AG09319 (cell line): ENCODE measurements around the gene MT1B.
A peak's percentile ranks its signal among the peaks of the same experiment; 100 is the strongest.

Source experiments
- DNase-seq: peaks from one replicate; pipeline ENCODE4 v3.0.0-alpha.2; 2010; ENCODE audit warnings: low read depth; ENCODE audit errors: extremely low read depth
- CTCF ChIP-seq: IDR thresholded peaks from 2 replicates; pipeline ENCODE4 v1.5.1; 2011; ENCODE audit warnings: low read depth, mild to moderate bottlenecking, inconsistent platforms, low read length, moderate library complexity

Gene MT1B

DNA sequence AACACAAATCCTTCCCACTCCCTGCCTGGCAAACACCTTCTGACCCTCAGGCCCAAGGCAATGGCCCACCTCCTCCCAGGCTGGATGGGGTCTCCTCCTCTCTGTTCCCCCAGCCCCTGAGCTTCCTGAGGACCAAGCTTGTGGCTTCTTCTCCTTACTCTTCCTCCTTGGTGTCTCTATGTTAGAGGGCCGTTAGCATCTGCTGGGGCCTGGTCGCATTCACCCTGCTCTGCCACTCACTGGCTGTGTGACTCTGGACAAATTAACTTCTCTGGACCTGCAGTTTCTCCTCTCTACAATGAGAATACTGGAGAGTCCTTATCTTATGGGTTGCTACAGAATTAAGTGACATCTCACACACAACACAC lies 44.0 kb upstream of the MT1B start:
- no peak for TF ChIP-seq CTCF
- no peak for DNase-seq

- DNase-seq: peak; percentile 90
- no peak for TF ChIP-seq CTCF
These were observed 43.4 kb upstream of the MT1B start, which contains the start of gene MT2A for GRCh38 chr16:56608043-56608875. Gene MT2A, plus strand, starts transcription at chr16:56608584. Its CDS starts 72 bp downstream, at chr16:56608656.

GRCh38 chr16:56608876-56609462 lies 42.7 kb upstream of the MT1B start:
- DNase-seq: no peak
- TF ChIP-seq CTCF: no peak

- no peak for DNase-seq
- TF ChIP-seq CTCF: no peak; the same call in 1 of the 2 replicates
These were observed 42.2 kb upstream of the MT1B start for GRCh38 chr16:56609463-56609921.

DNA sequence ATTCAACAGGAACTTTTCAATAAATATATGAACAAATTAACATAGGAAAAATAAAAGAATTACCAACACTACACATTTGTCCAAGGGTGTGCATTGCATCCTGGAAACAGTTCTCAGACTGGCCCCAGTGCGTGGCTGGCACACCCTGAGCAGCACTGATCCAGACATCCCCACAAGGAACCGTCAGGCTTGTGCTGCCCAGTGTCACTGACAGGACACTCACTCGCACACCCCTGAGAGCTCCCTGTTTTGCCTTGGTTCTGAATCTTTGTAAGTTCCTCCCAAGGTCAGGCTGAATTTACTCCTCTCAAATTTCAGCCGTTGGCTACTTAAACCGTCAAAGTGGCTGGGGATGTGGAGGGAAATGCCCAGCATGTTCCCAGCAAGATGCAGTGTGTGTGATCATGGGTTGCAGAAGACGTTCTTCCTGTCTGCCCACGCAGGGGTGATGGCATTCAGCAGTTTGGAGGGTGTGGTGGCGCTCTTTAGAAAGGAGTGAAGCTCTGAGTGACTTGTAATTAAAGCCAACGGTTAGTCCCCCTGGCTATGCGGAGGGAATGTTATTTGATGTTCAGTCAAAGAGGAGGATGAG lies 41.6 kb upstream of the MT1B start:
- TF ChIP-seq CTCF: no peak
- DNase-seq: no peak

DNA sequence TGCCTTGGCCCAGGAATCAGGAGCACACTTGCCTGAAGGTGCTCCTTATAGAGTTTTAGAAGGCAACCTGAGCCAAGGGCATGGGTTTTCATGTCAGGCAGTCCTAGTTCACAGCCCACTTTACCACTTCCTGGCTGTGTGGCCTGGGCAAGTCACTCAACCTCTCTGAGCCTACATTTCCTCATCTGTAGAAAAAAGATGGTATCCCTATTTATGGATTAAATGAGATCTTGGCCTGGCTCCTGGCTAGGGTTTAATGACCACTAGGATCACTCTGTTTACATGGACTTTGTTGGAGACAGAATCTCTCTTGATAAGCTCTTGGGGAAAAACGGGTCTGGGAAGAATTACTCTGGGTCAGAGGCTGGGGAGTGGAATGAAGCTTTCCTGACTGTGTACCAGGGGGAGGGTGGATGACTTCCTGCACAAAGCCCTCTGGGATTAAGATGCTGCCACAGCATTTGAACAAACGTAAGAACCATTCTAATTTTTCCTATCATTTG lies 41.0 kb upstream of the MT1B start:
- no peak for TF ChIP-seq CTCF
- no peak for DNase-seq
